ENCODE data around the gene SLC25A22. TPM values are rescaled to one million over a fixed set of nuclear protein-coding genes. Genes with fewer than 3 reads are reported as not detected.
A peak's percentile ranks its signal among the peaks of the same experiment; 100 is the strongest.

The SLC25A22 gene
- total RNA-seq, 1 donor from 2014 or later: 16.3 TPM

DNA sequence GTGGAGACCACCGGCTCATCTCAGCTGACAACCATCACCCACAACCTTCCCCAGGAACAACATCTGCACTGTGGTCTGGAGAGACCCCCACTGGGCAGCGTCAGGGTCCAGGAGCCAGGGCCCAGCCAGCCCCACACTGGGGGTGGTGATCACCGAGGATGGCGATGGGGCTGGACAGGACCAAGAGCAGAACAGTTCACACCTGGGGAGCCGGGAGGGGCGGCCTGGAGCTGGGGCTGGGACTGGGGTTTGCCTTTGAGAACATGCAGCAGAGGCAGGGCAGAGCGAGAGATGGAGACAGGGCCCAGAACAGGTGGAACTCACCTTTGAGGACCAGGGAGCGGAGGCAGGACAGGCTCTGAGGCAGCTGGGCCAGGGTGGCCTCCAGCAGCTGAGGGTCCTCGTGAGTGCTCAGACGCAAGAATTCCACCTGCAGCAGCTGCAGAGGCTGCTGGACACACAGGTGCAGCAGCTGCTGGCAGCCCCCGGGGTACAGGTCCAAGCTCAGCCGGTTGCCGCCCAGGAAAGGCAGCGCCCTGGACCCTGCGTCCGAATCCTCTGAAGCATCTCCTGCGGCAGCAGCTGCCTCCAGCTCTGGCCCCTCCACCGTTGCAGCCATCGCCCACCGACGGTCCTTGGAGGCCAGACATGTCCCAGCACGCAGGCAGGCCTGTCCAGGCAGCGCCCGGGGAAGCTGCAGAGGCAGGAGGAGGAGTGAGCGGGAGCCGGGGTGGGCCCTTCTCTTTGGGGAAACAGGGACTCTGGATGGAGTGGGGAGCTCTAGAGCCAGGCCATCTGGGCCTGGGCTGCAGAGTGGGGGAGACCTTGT, 5.9 kb upstream of the SLC25A22 start:
- no peak for DNase-seq (ENCODE audit: low spot score)

DNA sequence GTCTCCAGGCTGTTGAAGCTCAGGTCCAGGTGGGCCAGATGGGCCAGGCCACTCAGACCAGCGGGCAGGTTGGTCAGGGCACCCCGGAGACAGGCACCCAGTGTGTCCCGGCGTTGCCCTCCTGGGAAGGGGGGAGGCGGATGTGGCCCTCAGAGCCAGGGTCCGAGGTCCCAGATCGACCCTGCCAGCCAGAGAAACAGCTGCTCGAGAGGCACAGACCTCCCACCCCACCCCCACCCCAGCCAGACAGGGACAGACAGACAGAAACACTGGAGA, 5.3 kb upstream of the SLC25A22 start:
- no peak for DNase-seq (ENCODE audit: low spot score)

DNA sequence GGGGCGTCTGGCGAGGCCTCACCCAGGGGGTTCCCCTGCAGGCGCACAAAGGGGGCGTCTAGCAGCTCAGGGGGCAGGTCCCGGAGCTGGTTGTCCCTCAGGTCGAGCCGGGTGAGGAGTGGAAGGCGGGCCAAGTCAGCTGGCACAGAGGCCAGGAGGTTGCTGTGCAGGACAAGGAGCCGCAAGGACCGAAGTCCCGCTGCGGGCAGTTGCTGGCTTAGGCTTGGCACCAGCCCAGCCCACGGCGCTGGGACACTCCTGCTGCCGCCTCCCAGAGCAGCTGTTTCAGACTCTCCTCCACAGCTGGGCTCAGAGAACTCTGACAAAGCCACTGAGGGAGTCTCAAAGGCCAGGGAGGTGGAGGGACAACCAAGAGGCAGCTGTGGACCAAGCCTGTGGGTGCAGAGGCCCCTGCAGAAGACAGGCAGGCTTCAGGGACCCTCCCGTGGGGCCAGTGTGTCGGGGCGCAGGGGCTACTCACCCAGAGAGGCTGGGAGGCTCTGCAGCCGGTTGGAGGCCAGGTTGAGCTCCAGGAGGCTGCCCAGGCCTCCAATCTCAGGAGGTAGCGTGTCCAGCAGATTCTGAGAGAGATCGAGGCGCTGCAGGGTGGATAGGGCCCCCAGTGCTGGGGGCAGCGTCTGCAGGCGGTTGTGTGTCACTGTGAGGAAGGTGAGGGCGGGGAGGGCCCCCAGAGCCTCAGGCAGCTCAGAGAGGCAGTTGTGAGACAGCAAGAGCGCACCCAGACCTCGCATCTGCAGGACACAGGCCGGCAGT, 4.8 kb upstream of the SLC25A22 start:
- DNase-seq (ENCODE audit: low spot score): no peak

DNA sequence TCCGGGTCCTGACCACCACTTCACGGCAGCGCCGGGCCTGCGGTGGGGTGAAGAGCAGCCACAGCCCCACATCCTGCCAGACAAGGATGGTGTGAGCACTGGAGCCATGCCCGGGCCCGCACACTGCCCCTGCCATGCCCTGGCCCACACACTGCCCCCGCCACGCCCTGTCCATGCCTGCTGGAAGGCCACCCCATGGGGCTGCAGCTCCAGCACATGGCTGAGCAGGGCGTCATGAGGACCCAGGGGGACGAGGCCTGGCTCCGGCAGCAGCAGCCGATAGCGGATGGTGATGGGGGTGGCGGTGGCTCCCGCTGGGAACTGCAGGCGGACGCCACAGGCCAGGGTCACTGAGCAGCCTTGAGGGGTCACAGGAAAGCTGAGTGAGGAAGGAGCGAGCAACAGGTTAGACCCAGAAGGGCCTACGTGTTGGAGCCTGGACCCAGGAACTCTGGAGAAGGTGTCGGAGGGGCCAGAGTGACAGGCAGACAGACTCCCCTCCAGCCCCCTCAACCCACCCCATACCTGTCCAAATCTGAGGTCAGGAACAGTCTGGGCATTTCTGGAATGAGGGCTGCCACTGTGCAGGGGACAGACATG, 4.0 kb upstream of the SLC25A22 start:
- DNase-seq (ENCODE audit: low spot score): no peak

DNA sequence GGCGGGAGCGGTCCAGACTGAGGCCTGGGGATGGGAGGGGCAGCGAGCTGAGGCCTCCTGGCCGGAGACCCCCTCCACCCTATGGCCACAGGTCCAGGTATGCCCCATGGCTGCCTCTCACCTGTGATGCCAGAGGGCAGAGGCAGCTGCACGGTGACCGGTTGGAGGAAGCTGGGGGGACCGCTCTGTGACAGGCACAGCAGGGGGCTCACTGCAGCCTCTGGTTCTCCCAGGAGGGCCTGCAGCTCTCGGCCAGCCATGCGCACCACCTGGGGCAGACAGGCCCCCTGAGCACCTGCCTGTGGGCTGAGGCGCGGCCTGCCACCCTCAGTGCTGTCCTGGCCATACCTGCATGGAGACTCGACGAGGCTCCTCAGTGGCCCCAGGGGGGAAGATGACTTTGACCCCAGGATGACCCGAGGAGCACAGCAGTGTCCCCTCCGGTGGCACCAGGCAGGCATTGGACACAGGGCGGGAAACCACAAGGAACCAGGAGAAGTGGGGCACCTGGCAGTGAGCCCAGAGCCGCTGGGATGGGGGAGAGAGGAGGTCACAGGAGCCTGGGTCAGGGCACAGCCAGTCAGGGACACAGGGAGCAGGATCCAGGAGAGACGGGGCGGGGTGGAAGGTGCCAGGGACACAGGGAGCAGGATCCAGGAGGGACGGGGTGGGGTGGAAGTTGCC, 3.2 kb upstream of the SLC25A22 start:
- no peak for DNase-seq (ENCODE audit: low spot score)

DNA sequence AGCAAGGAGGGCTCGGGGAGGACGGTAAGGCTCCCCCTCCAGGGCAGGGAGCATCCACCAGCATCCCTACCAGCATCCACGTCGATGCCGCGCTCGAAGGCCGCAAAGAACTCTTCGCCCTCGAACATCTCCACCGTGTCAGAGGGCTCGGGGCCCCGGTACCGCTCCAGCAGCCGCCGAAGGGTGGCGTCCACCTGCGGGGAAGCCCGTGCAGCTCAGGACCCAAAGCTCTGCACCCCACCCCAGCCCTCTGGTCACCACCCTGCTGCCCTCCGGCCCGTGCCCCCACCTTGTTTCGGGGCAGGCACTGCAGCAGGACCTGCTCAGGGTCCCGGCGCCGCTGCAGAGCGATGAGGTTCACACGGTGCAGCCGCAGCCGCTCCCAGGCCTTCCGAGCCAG, 2.4 kb upstream of the SLC25A22 start:
- no peak for DNase-seq (ENCODE audit: low spot score)

DNA sequence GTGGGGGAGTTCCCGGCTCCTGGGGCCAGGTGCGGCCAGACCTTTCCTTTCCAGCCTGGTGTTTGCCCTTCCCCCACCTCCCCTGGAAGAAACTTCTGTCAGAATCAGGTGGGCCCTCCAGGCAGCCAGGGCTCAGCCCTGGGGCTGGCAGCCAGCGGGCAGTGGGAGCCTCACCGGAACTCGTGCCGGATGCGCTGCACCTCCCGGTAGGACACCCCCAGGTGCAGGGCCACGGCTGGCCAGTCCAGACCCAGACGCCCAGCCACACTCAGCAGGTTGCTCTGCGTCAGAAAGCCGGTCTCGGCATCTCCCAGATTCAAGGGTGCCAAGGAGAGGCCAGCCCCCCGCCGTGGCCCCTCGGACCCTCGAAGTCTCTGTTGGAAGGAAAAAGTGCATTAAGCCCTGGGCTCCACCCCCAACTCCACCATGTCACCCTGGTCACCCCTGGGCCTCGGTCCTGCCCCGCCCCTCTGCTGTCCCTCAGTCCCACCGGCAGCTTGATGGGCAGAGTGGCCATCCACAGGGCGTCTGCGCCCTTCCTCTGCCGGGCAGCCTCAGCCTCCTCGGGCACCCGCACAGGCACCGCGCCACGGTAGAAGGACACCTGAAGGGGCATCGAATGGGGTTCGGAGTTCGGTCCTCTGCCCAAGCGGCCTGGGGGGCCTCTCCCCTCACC, 1.7 kb upstream of the SLC25A22 start:
- no peak for DNase-seq (ENCODE audit: low spot score)

DNA sequence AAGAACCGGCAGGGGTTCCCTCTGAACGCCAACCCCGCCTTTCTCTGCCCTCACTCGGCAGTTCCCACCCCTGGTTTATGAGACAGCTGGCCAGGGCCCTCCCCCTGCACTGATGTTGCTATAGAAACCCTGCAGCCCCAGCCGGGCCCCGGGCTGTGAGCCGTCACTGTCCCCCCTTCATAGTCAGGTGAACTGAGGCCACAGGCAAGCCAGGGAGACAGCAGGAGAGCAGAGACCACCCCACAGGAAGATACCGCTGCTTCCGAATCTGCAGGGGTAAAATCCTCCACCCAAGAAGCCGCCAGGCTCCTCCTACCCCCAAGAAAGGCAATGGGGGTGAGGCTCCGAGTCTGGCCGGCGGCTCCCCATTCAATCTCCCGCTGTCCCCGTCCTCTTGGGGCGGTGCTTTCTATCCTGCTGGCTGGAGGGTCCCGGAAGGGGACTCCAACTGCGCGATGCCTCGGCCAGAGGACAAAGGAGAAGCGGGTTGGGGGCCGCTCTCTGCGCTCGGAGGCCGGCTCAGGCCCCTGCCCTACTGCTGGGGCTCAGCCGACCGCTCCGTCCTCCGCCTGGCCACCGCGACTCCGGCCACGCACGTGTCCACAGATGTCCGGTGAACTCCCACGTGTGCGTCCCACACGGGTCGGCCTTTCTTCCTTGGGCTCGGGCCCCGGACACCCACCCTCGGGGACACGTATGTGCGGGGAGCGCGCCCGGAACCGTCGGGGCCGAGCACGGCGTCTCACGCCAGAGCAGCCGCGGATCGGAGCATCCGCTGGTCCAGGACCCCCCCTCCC, 587 bp downstream of the SLC25A22 start:
- peak; percentile 54 for DNase-seq (ENCODE audit: low spot score)

DNA sequence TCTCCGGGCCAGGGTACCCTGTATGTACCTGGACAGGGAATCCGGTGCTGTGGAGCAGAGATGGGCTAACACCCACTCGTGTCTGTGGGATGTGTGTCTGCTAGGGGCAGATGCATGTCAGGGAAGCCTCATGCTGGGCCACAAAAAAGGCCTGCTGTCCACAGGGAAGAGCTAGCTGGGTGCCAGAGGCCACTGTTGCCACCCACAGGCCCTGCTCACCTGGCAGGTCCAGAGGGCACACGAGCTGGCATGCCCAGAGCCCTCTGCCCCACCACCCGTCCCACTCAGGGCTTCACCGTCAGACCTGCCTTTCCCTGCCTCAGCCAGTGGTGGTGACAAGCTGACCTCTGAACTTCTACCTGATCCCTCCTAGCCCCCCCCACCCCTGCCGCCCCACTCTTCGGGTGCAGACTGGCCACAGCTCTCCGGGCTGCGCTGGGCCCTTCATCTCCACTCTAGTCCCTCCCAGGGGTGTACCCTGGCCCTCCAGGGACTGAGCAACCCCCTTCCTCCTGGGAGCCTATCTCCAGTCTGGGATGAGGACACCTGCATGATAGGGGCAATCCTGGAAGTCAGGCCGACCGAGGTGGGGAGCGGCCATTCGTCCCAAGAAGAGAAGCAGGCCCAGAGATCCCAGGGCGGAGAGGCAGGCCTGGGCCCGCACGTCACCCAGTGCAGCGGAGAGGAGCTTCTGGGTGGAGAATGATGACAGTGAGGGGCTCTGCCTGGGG, 1.4 kb downstream of the SLC25A22 start:
- no peak for DNase-seq (ENCODE audit: low spot score)

DNA sequence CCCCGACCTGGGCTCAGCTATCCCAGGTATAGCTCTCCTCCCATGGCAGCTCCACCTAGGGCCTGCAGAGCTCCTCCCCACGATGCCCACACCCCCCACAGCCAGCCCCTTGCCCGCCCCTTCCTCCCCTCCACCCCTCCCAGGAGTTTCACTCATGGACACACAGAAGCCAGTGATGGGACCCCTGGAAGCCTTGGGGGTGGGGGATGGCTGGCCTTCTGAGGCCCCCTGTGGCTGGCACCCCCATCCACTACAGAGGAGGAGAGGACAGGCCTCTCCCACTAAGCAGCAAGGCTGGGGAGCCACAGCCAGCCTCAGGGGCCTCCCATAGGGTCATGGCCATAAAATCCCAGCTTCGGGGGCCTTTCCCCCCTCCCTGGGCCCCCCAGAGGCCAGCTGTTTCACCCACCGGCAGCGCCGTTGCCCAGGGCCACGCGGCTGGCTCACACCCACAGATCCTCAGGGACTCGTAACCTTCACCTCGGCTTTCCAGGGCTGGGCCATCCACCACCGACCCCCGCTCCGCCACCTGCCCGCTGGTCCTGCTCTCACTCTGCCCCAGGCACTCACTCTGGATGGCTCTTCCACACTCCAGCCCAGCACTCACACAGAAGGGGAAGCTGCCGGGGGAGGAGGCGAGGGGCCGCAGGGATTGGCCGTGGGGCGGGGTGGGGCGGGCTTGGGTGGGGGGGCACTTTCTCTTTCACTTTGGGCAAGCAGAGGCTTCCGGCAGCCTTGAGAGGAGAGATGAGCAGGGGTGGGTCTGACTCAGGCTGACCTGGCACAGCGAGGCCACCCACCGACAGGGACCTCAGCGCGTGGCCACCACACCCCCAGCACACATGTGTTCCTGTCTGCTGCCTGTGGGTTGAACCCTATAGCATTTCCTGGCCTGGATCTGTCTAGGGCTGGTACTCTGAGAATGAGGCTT, 2.2 kb downstream of the SLC25A22 start:
- peak; percentile 64 for DNase-seq (ENCODE audit: low spot score)

DNA sequence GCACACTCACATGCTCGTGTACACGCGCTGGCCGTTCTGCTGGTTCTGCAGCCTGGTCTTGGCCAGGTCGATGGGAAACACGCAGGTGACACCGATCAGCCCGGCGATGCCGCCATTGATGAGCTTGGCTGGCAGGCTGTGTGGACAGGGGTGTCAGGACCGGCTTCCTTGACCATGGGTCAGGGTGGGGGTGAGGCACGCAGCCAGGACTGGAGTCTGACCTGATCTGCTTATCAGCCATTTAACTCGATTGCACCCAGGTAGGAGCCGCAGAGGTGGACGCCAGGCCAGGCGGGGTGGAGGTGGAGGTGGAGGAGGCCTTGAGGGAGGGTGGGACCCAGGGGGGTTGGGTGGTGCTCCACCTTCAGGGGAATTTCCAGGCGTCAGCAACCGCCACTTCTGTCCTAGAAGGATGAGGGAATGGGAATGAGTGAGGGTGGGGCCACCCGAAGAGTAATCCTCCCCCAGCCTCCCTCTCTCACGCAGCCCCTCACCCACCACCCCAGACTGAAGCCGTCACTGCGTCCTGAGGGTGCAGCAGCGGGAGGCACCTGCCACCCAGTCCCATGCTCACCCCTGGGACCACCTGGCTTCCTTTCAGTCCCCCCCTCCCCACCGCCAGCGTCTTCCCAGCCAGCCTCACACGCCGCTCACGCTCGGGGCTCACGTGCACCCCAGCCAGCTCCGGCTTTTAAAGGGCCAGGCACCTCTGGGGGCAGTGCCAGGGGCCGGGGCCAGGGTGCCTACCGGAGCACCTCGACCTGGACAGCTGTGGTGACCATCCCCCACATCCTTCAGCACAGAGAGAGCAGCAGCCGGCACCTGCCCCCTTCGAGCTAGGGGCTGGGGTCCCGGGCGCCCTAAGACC, 3.1 kb downstream of the SLC25A22 start:
- DNase-seq (ENCODE audit: low spot score): no peak

DNA sequence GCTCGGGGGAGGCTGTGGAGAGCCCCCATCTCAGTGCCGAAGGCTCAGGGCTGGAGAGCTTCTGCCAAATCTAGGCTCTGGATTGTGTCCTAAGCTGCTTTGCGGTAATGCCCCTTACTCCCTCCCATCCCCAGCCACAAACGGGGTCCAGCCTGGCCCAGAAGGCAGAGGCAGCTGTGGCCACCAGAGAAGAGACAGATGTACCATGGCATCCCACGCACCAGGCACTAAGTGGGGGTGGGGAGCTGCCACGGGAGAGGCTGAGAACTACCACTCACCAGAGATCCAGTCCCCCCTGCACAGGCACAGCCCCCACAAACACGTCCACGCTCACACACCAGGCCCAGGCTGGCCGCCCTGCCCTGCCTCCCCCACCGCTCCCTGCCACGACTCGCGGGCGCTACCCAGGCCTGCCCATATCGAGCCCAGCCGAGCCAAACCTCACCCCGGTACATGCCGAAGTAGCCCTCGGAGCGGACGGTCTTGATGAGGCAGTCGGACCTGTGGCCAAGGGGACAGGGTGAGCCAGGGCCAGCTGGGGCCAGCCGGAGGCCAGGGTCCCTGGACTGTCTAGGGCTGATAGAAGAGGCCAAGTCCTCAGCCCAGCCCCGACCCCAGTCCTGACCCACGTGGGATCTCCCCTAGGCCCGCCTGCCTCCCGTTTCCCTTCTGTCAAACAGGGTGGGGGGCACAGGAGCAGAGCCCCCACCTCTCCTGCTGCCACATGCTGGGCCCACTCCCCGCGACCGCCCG, 3.9 kb downstream of the SLC25A22 start:
- no peak for DNase-seq (ENCODE audit: low spot score)

DNA sequence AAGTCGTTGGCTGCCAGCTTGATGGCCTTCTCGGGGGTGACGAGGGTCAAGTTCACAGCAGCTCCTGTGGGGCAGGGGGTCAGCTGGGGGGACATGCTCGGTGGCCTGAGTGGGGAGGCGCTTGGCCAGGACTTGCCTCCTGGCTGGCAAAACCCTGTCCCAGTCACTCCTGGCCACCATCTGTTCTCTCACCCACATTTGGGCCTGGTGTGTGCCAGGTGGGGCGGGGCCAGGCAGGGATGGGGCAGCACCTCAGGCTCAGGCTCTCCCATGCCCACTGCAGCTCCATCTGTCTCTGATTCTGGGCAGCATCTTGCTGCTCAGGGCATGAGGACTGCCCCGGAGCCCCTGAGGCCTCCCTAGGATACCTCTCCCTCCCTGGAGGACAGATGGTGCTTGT, 4.5 kb downstream of the SLC25A22 start:
- DNase-seq (ENCODE audit: low spot score): no peak

DNA sequence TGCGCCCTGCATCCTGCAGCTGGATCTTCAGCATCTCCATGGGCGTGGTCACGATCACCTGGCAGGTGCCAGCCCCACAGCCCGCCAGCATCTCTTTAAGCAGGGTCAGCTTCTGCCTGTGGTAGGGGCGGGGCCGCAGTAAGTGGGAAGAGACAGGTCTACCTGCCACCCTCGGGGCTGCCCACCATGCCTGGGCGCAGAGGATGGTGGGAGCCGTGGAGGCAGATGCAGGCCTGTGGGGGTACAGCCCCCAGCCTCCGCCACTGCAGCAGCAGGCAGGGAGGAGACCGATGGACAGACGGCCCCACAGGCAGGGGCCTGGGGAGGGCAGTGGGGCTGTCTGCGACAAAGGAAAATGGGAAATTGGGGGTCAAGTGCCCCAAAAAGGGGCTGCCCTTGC, 5.2 kb downstream of the SLC25A22 start:
- no peak for DNase-seq (ENCODE audit: low spot score)

DNA sequence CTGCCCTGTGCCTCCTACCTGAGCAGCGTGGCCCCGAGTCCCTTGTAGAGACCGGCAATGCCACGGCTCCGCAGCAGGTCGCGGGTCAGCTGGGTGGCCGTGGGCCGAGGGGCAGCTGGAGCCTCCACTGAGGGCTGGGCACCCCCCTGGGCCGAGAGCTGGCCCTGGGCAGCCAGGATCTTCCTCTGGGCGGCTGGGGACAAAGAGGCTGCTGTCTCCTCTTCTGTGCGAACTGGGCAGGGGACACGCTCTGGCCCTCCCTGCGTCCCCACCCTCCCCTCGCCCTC, 5.6 kb downstream of the SLC25A22 start:
- no peak for DNase-seq (ENCODE audit: low spot score)

DNA sequence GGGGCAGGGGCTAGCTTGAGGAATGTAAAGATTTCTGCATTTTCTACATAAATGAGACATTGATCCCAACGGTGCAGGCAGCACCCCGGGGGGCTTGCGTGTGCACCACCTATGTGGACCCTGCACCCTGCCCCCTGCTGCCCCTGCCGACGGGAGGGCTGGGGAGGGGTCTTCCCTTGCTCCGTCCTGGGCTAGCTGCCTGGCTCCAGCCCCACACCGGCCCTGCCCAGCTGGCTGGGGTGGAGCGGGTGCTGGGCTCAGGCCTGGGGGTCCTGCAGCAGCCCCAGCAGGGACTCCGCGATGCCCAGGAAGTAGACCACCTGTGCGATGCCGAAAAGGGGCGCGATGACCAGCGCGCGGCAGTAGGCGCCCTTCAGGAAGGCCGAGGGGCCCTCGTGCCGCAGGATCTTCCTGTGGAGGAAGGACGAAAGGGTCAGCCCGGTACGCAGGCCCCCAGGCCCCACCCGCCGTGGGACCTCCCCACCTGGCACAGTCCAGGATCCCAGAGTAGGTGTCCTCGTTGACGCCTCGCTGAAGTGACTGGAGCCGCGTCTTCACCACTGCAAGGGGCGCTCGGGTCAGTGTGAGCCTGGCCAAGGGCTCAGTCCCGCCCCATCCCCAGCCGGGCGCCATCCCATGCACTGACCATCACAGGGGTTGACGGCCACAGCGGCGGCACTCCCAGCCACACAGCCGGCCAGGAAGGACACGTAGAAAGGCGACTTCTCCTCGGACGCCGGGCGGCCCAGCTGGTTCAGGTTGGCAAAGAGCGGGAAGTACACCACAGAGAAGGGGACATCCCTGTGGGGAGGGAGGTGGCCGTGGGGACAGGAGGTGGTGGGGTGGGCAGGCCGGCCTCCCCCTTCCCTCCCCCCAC, 6.2 kb downstream of the SLC25A22 start:
- DNase-seq (ENCODE audit: low spot score): no peak

Data from mucosa of gallbladder (tissue), 1 donor.